Astrocyte (in vitro differentiated cells and primary cell): ENCODE results near the gene SPRED2. TPM values are rescaled to one million over a fixed set of nuclear protein-coding genes. Genes with fewer than 3 reads are reported as not detected.
A peak's percentile ranks its signal among the peaks of the same experiment; 100 is the strongest.

Source experiments
- DNase-seq: peaks from one replicate; pipeline ENCODE4 v3.0.0-alpha.2; 2010; ENCODE audit warnings: low read depth
- FAIRE-seq: peaks from 2 replicates; lab custom pipeline; 2011; peaks lifted over from hg19 to GRCh38; lab: Jason Lieb, UNC
- H2AFZ ChIP-seq: 2 replicates; pipeline ENCODE4 v1.6.0; 2012; ENCODE audit warnings: low read depth, low read length, inconsistent platforms
- H3K27ac ChIP-seq: 2 replicates; pipeline ENCODE4 v1.5.1; 2011; ENCODE audit warnings: low read depth, low read length, inconsistent platforms
- H3K27me3 ChIP-seq: 2 replicates; pipeline ENCODE4 v1.6.0; 2011; ENCODE audit warnings: low read length, inconsistent platforms; ENCODE audit not compliant: insufficient read depth
- H3K36me3 ChIP-seq: 2 replicates; pipeline ENCODE4 v1.5.1; 2011; ENCODE audit warnings: low read length, inconsistent platforms; ENCODE audit not compliant: insufficient read depth
- H3K4me1 ChIP-seq: 2 replicates; pipeline ENCODE4 v1.5.1; 2011; ENCODE audit warnings: low read length, inconsistent platforms; ENCODE audit not compliant: insufficient read depth
- H3K4me2 ChIP-seq: 2 replicates; pipeline ENCODE4 v1.6.0; 2012; ENCODE audit warnings: low read length, inconsistent platforms
- H3K4me3 ChIP-seq: 2 replicates; pipeline ENCODE4 v1.5.1; 2011; ENCODE audit warnings: low read depth, mild to moderate bottlenecking, low read length, inconsistent platforms; ENCODE audit not compliant: insufficient read depth
- H3K79me2 ChIP-seq: 2 replicates; pipeline ENCODE4 v1.6.0; 2012; ENCODE audit warnings: mild to moderate bottlenecking, low read length, inconsistent platforms; ENCODE audit not compliant: insufficient read depth
- H3K9ac ChIP-seq: 2 replicates; pipeline ENCODE4 v1.6.0; 2012; ENCODE audit warnings: mild to moderate bottlenecking, low read length, inconsistent platforms
- H3K9me3 ChIP-seq: 2 replicates; pipeline ENCODE4 v1.5.1; 2012; ENCODE audit warnings: low read depth, mild to moderate bottlenecking, low read length, inconsistent platforms; ENCODE audit not compliant: insufficient read depth
- H4K20me1 ChIP-seq: 2 replicates; pipeline ENCODE4 v1.6.0; 2012; ENCODE audit warnings: low read length, inconsistent platforms; ENCODE audit not compliant: insufficient read depth
- H3K27ac Mint-ChIP-seq: one replicate; pipeline ENCODE4 v1.8.0; 2021; ENCODE audit warnings: mild to moderate bottlenecking, mixed read lengths; ENCODE audit not compliant: unreplicated experiment
- H3K27me3 Mint-ChIP-seq: one replicate; pipeline ENCODE4 v1.8.0; 2021; ENCODE audit warnings: low read depth, mixed read lengths; ENCODE audit not compliant: unreplicated experiment
- H3K36me3 Mint-ChIP-seq: one replicate; pipeline ENCODE4 v1.8.0; 2021; ENCODE audit warnings: low read depth, mixed read lengths; ENCODE audit not compliant: unreplicated experiment
- H3K4me1 Mint-ChIP-seq: one replicate; pipeline ENCODE4 v1.8.0; 2021; ENCODE audit warnings: low read depth, mixed read lengths; ENCODE audit not compliant: unreplicated experiment
- H3K4me3 Mint-ChIP-seq: one replicate; pipeline ENCODE4 v1.8.0; 2021; ENCODE audit warnings: mild to moderate bottlenecking, moderate library complexity, mixed read lengths; ENCODE audit not compliant: unreplicated experiment
- H3K9me3 Mint-ChIP-seq: one replicate; pipeline ENCODE4 v1.8.0; 2021; ENCODE audit warnings: mild to moderate bottlenecking, mixed read lengths; ENCODE audit not compliant: unreplicated experiment
- CTCF ChIP-seq: IDR thresholded peaks from 2 replicates; pipeline ENCODE4 v1.5.1; 2011; ENCODE audit warnings: low read depth, mild to moderate bottlenecking, inconsistent platforms, low read length, moderate library complexity; ENCODE audit not compliant: insufficient read depth
- EZH2 ChIP-seq: IDR thresholded peaks from 2 replicates; pipeline ENCODE4 v1.6.1; 2012; ENCODE audit warnings: mild to moderate bottlenecking, low read length, inconsistent platforms; ENCODE audit not compliant: insufficient read depth
- total RNA-seq: library from RNA; stranded (reverse); gene quantifications from 2 replicates; pipeline ENCODE4 v1.2.1, GENCODE V29; 2021

Gene SPRED2
- total RNA-seq, 1 donor from 2014 or later = 47.3 TPM

- Mint-ChIP-seq H3K36me3 (peaks cover 5% of the 10 kb centered on the region), H3K9me3 (no peaks in the 10 kb centered on the region), H3K27me3 (no peaks in the 10 kb centered on the region), H3K27ac (peak overlapping the region; percentile 91), H3K4me1 (peaks cover 47% of the 10 kb centered on the region), H3K4me3 (peak overlapping the region; percentile 35)
- Histone ChIP-seq H3K4me1 (peaks cover 33% of the 10 kb centered on the region), H3K9ac (peak overlapping the region; percentile 74), H3K9me3 (no peaks in the 10 kb centered on the region), H3K36me3 (no peaks in the 10 kb centered on the region), H3K4me2 (peak overlapping the region; percentile 82), H3K27ac (peak overlapping the region; percentile 78), H4K20me1 (peaks cover 9% of the 10 kb centered on the region), H3K79me2 (no peaks in the 10 kb centered on the region), H3K4me3 (peak overlapping the region; percentile 37), H2AFZ (no peak overlapping the region), H3K27me3 (no peaks in the 10 kb centered on the region)
- FAIRE-seq = no peak
- DNase-seq = peak; percentile 87
- TF ChIP-seq CTCF (no peak), EZH2 (no peak)
These were observed 131.4 kb downstream of the SPRED2 start for GRCh38 chr2:65300761-65301711.

GRCh38 chr2:65300134-65300760 lies 132.2 kb downstream of the SPRED2 start:
- H4K20me1 ChIP-seq = peaks cover 9% of the 10 kb centered on the region
- no peaks in the 10 kb centered on the region for H3K79me2 ChIP-seq
- TF ChIP-seq EZH2 = no peak
- TF ChIP-seq CTCF = no peak
- H2AFZ ChIP-seq = no peak overlapping the region
- peak overlapping the region; percentile 1 for H3K4me3 ChIP-seq
- H3K36me3 ChIP-seq = no peaks in the 10 kb centered on the region
- H3K9me3 ChIP-seq = no peaks in the 10 kb centered on the region
- H3K4me1 ChIP-seq = peaks cover 33% of the 10 kb centered on the region
- peak overlapping the region; percentile 74 for H3K27ac ChIP-seq
- Mint-ChIP-seq H3K4me3 (peak overlapping the region; percentile 27), H3K27me3 (no peaks in the 10 kb centered on the region), H3K36me3 (peaks cover 3% of the 10 kb centered on the region), H3K9me3 (no peaks in the 10 kb centered on the region), H3K27ac (peak overlapping the region; percentile 91), H3K4me1 (peaks cover 47% of the 10 kb centered on the region)
- no peaks in the 10 kb centered on the region for H3K27me3 ChIP-seq
- H3K9ac ChIP-seq = peak overlapping the region; percentile 64
- H3K4me2 ChIP-seq = peak overlapping the region; percentile 82
- peak; percentile 77 for DNase-seq
- FAIRE-seq = no peak
